ACC112 (cell line): ENCODE data around the gene MRPL48.
"Not testable (repeated sequence)": the region's sequence is repeated elsewhere in the genome, so short reads cannot be mapped to it uniquely, and the experiment has no call there.

Experiments used
- H2AFZ ChIP-seq: fragments of 200-600 bp; sonication (generic); one replicate; pipeline ENCODE4 v1.6.0; 2017; ENCODE audit warnings: antibody characterized with exemption, low read length; ENCODE audit not compliant: unreplicated experiment
- H3K27ac ChIP-seq: fragments of 200-600 bp; sonication (generic); 2 replicates; pipeline ENCODE4 v1.5.1; 2014; ENCODE audit warnings: low read depth, mild to moderate bottlenecking, antibody characterized with exemption, low read length, moderate library complexity
- H3K27me3 ChIP-seq: fragments of 200-600 bp; sonication (generic); 2 replicates; pipeline ENCODE4 v1.6.1; 2014; ENCODE audit warnings: mild to moderate bottlenecking, antibody characterized with exemption, low read length, moderate library complexity, mixed read lengths; ENCODE audit not compliant: insufficient read depth
- H3K36me3 ChIP-seq: fragments of 200-600 bp; sonication (generic); 2 replicates; pipeline ENCODE4 v1.6.1; 2016; ENCODE audit warnings: mild to moderate bottlenecking, antibody characterized with exemption, low read length, moderate library complexity, mixed read lengths; ENCODE audit not compliant: insufficient read depth
- H3K4me1 ChIP-seq: fragments of 200-600 bp; sonication (generic); one replicate; pipeline ENCODE4 v1.6.1; 2016; ENCODE audit warnings: low read length, mixed read lengths; ENCODE audit not compliant: insufficient read depth, unreplicated experiment, control insufficient read depth
- H3K4me3 ChIP-seq: fragments of 200-600 bp; sonication (generic); 2 replicates; pipeline ENCODE4 v1.5.1; 2014; ENCODE audit warnings: mild to moderate bottlenecking, low read depth, low read length
- H3K79me2 ChIP-seq: fragments of 200-600 bp; sonication (generic); one replicate; pipeline ENCODE4 v1.6.0; 2016; ENCODE audit warnings: low read length; ENCODE audit not compliant: control insufficient read depth, unreplicated experiment, insufficient read depth

Gene MRPL48

DNA sequence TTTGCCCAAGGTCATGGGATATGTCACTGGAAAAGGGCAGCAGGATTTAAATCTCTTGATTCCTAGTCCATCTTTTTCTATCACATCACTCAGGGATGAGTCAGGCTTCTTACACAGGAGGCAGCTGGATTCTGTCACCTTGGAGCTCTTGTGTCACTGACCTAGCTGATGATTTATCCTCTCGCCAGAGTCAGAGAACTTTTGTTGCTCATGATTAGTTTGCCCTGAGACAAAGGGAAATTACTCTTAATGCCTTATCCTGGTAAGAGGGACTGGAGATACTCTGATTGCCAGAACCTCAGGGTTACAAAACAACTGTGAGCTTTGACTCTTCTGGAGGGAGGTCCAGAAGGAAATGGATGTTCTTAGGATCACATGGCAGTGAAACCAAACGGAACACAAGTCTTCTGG is 78.9 kb downstream of the MRPL48 start:
- Histone ChIP-seq H2AFZ (no peak overlapping the region), H3K27me3 (no peaks in the 10 kb centered on the region), H3K4me1 (peaks cover 28% of the 10 kb centered on the region), H3K79me2 (no peaks in the 10 kb centered on the region), H3K36me3 (0 out of 2 replicates have a peak, but pooled peaks cover 7% of the 10 kb centered on the region), H3K4me3 (no peak overlapping the region), H3K27ac (peak overlapping the region; percentile 59)

DNA sequence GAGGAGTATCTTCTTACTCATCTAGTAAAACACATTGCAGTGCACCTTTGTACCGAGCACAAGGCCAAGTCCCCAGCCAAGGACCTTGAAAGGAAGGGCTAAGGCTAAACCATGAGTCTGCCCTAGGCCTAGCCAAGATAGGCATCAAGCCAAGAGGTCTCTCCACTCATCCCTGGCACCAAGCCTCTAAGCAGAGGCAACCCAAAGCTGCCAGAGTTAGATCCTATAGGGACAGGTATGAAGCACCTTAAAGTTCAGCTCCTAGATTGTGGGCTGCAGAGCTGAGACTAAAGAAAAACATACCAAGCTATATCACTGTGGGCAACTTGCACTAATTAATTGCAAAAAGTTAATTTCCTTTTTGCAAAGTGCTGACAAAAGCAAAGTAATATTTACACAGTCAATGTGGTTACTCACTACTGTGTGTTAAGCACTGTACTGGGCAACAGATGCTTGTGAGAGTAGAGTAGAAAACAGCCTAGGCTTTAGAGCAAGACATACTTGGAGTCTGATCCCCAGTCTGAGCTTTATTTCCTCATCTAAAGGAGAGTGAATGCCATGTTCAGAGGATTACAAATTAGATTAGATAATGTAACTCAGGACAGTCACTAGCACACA is 81.8 kb downstream of the MRPL48 start:
- Histone ChIP-seq H3K79me2 (peaks cover 6% of the 10 kb centered on the region), H3K27me3 (no peaks in the 10 kb centered on the region), H3K27ac (no peak overlapping the region), H3K4me1 (peaks cover 28% of the 10 kb centered on the region), H3K36me3 (peaks cover 10% of the 10 kb centered on the region; the same call in 1 of the 2 replicates), H2AFZ (no peak overlapping the region), H3K4me3 (no peak overlapping the region)

DNA sequence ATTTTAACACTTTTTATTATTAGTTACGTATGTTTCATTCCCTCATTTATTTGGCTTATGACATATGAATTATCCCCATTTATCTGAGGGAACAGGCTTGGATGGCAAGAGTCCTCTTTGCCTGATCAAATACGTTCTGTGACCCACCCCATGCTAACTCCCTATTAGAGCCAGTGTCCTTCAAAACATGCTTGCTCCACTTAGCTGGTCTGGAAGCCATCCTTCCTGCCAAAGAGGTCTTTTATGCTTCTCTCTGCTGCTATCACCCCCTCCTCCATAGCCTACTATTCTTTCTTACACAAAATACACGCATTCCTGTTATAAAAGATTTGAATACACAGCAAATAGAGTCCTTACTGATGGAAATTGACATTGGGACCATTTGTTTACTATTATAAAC is 82.6 kb downstream of the MRPL48 start:
- no peaks in the 10 kb centered on the region for H3K27me3 ChIP-seq
- peaks cover 34% of the 10 kb centered on the region for H3K4me1 ChIP-seq
- H3K79me2 ChIP-seq = peaks cover 14% of the 10 kb centered on the region
- H3K36me3 ChIP-seq = peaks cover 13% of the 10 kb centered on the region; the same call in 1 of the 2 replicates
- no peak overlapping the region for H2AFZ ChIP-seq
- H3K27ac ChIP-seq = no peak overlapping the region
- no peak overlapping the region for H3K4me3 ChIP-seq

DNA sequence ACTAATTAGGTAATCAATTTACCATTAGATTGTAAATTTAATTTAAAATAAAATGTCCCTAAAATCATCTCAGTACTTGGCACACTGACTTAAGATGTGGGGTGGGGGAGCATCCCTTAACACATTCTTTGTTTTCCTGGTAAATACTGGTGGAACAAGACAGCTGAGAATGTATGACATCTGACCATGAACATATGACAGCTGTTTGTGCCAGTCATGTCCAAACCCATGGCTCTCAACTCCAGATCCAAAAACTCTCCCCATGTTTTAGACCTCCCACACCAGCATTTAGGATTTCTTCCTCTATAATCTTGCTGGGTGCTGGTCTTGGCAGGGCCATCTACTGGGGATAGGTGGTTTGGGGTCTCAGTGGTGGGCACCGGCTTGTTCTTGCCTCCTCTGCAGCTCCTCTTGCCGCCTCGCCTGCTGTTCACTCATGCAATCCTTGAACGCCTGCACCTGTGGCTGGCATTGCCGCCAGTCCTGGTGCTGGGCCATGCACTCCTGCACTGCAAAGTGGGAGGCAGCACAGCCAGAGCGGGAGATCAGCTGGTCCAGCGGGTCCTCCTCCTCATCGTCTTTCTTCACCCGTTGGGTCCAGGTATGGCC is 85.2 kb downstream of the MRPL48 start:
- peaks cover 13% of the 10 kb centered on the region; the same call in 1 of the 2 replicates for H3K36me3 ChIP-seq
- H3K27me3 ChIP-seq = no peaks in the 10 kb centered on the region
- peaks cover 30% of the 10 kb centered on the region for H3K4me1 ChIP-seq
- H3K4me3 ChIP-seq = no peak overlapping the region
- H2AFZ ChIP-seq = no peak overlapping the region
- H3K79me2 ChIP-seq = peaks cover 34% of the 10 kb centered on the region
- H3K27ac ChIP-seq = no peak overlapping the region

DNA sequence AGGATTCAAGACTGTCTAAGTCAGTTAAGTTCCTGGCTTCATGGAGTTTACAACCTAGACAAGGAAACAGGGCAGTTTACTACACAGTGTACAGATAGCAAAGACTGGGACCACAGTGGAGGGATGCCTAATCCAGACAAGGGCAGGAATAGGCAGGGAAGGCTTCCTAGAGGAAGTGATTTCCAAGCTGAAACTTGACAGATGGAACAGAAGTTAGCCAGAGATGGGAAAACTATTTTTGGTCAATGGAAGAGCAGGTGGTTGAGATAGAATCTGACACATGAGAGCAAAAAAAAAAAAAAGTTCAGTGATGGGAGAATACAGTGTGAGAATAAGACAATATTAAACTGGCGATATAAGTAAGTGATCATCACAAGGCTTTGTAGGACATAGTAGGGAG is 87.7 kb downstream of the MRPL48 start:
- peaks cover 18% of the 10 kb centered on the region for H3K4me1 ChIP-seq
- H3K79me2 ChIP-seq = peaks cover 39% of the 10 kb centered on the region
- peaks cover 13% of the 10 kb centered on the region; the same call in 1 of the 2 replicates for H3K36me3 ChIP-seq
- no peaks in the 10 kb centered on the region for H3K27me3 ChIP-seq
- peak overlapping the region; percentile 23 for H2AFZ ChIP-seq
- H3K4me3 ChIP-seq = peak overlapping the region; percentile 95
- peak overlapping the region; percentile 82; the same call in 1 of the 2 replicates for H3K27ac ChIP-seq

DNA sequence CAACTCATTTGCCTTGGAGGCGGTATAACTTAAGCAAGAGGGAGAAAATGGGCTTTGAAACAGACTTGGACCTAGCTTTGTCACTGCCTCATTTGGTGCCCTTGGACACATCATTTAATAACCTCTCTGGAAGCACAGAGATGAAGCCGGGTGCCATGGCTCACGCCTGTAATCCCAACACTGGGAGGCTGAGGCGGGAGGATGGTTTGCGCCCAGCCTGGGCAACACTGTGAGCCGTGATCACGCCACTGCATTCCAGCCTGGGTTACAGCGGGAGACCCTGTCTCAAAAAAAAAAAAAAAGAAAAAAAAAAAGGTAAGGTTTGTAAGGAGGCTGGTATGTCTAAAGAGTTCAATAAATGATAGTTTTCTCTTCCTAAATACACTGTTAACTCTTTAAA is 88.2 kb downstream of the MRPL48 start:
- Histone ChIP-seq H3K36me3 (peaks cover 13% of the 10 kb centered on the region; the same call in 1 of the 2 replicates), H3K4me3 (peak overlapping the region; percentile 95), H3K27ac (peak overlapping the region; percentile 82), H3K27me3 (no peaks in the 10 kb centered on the region), H2AFZ (peak overlapping the region; percentile 95), H3K4me1 (peaks cover 18% of the 10 kb centered on the region), H3K79me2 (peaks cover 39% of the 10 kb centered on the region)

DNA sequence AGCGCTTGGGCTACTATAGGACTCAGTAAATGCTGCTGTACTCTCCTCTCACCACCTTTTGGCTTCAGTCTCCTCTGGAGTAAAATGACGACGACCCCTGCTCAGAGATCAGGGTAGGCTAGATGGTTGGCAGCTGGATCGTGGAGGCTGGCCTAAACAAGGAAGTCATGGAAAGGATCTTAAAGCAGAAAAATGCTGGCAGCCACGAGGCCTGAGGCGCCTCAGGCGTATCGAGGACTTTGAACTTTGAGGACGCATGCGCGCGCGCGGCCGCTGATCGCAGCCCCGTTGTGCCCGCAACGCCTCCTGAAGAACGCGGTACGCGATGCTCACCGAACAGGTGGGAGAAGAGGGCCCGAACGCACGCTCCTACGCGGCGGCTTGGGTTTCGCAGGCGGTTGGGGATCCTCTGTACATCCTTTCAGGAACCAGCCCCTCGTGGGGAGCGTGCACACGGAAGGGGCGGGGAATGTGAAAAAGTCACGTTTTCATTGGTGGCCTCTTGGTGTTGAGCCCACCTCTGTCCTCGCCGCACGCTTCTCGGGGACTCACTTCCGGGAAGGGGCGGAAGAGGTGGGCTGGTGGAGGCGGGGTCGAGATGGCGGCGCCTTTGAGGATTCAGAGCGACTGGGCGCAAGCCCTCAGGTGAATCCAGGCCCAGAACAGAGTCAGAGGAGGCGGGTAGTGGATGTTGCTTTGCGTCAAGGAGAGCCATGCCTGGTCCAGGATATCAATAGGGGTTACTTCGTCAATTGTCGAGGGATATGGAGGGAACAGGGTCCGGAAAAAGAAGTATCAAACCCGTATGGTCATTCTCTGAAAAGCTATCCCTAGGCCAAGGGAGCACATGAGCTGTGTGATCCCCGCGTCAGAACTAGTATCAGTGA is 89.0 kb downstream of the MRPL48 start, which contains the start of the genes COA4 and PAAF1:
TSS of gene COA4 (minus strand) at position 423 of the 887 bp plus-strand sequence. CDS start 3,468 bp downstream, outside the sequence.
TSS of gene PAAF1 (plus strand) at position 576 of the 887 bp plus-strand sequence. CDS start at position 599, 23 bp downstream.
- Histone ChIP-seq H3K36me3 (peaks cover 13% of the 10 kb centered on the region; the same call in 1 of the 2 replicates), H3K27me3 (no peaks in the 10 kb centered on the region), H3K79me2 (peaks cover 39% of the 10 kb centered on the region), H3K4me1 (peaks cover 18% of the 10 kb centered on the region), H3K4me3 (peak within 1 kb of the TSS; percentile 95), H3K27ac (peak within 1 kb of the TSS; percentile 82), H2AFZ (peak within 1 kb of the TSS; percentile 95)

DNA sequence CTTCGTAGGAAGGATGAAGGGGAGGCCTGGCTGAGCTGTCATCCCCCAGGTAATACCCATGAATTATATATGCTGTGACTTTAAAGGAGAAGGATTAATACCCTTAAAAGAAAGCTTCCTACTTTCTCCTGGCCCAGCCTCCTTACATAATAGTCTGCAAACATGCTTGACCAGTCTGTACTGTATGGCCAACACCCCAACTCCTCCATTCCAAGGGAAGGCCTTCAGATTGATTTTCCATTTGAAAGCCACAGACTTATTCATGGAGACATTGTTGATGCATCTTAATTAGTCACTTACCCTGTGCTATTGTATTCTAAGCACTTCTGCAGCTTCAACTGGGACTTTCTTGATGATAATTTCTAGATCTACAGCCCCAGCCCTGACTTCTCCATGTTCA is 91.1 kb downstream of the MRPL48 start:
- 0 out of 2 replicates have a peak, but pooled peaks cover 3% of the 10 kb centered on the region for H3K36me3 ChIP-seq
- no peak overlapping the region for H3K4me3 ChIP-seq
- peaks cover 18% of the 10 kb centered on the region for H3K4me1 ChIP-seq
- H3K27ac ChIP-seq = no peak overlapping the region
- no peaks in the 10 kb centered on the region for H3K27me3 ChIP-seq
- H3K79me2 ChIP-seq = peaks cover 36% of the 10 kb centered on the region
- H2AFZ ChIP-seq = no peak overlapping the region

DNA sequence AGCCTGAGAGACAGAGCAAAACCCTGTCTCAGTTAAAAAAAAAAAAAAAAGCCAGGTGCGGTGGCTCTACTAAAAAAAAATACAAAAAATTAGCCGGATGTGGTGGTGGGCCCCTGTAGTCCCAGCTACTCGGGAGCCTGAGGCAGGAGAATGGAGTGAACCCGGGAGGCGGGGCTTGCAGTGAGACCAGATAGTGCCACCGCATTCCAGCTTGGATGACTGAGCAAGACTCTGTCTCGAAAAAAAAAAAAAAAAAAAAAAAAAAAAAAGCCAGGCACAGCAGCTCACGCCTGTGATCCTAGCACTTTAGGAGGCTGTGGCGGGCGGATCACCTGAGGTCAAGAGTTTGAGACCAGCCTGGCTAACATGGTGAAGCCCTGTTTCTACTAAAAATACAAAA is 92.8 kb downstream of the MRPL48 start:
- H3K4me3 ChIP-seq, H3K27me3 ChIP-seq, H2AFZ ChIP-seq, H3K27ac ChIP-seq, H3K36me3 ChIP-seq: not testable (repeated sequence)
- Histone ChIP-seq H3K4me1 (peaks cover 11% of the 10 kb centered on the region), H3K79me2 (peaks cover 22% of the 10 kb centered on the region)

DNA sequence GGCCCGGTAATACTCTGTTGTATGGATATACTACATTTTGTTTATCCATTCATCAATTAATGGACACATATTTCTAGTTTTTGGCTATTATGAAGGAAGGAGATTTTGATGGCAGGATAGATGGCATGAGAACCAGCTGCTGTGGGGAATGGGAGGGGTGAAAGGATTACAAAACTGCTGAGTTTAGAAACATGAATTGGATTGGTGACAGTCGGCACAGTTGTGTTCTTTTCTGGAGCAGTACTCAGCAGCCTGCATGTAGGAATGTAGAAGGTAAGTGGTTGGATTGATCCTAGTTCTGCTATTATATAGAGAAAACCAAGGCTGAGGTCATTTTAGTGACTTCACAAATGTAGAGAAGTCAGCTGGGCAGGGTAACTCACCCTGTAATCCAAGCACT is 96.2 kb downstream of the MRPL48 start:
- Histone ChIP-seq H3K36me3 (no peaks in the 10 kb centered on the region), H3K4me3 (no peak overlapping the region), H3K79me2 (no peaks in the 10 kb centered on the region), H2AFZ (no peak overlapping the region), H3K4me1 (peaks cover 2% of the 10 kb centered on the region), H3K27me3 (no peaks in the 10 kb centered on the region), H3K27ac (no peak overlapping the region)
